G401.6 (cell line): ENCODE data around the gene GPHN.

Source experiments
- FAIRE-seq: peaks from 2 replicates; lab custom pipeline; 2012; peaks lifted over from hg19 to GRCh38; lab: Jason Lieb, UNC

The GPHN gene

DNA sequence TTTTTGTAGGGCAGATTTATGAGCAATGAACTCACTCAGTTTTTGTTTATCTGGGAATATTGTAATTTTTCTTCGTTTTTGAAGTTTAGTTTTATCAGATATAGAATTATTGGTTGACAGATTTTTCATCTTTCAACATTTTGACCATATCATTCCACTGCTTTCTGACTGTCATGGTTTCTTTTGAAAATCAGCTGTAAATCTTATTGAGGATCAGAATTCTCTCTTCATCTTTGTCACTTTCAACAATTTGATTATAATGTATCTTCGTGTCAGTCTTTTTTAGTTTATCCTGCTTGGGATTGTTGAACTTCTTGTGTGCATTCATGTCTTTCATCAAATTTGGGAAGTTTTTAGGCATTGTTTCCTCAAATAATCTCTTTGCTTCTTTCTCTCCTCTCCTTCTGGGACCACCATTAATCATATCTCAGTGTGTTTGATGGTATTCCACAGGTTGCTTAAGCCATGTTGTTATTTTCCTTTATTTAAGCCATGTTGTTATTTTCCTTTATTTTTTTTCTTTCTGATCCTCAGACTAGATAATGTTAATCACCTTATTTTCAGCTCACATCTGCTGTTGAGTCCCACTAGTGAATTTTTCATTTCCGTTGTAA lies 451.6 kb downstream of the GPHN start:
- FAIRE-seq, result peak; percentile 44

GRCh38 chr14:66965831-66966230 lies 457.9 kb downstream of the GPHN start:
- no peak for FAIRE-seq

- FAIRE-seq, result peak; percentile 83
Observed at GRCh38 chr14:66972469-66972868, 464.5 kb downstream of the GPHN start.

DNA sequence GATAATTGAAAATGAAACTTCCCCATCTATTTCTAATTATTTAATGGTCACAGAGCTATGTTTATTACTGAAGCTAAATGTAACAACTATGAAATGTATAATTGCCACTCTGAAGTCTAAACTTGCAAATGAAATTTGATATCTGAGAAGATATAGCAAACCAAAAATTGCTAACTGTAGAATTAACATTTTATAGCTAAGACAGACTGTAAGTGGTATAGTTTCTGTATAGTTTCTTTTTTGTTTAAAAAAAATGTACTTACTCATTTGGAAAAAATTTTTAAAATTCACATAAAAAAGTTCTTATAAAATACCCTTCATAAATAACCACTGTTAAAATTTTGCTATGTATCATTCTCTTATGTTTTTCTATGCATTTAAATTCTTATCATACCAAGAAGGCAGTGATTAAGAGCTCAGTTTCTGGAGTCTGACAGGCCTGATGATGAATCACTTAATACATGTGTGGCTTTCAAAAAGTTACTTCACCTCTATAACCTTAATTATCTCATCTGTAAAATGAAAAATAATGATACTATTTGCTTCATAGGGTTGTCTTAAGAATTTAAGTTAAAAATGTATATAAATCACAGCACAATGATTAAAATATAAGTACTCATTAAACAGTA lies 466.6 kb downstream of the GPHN start:
- peak; percentile 45 for FAIRE-seq

DNA sequence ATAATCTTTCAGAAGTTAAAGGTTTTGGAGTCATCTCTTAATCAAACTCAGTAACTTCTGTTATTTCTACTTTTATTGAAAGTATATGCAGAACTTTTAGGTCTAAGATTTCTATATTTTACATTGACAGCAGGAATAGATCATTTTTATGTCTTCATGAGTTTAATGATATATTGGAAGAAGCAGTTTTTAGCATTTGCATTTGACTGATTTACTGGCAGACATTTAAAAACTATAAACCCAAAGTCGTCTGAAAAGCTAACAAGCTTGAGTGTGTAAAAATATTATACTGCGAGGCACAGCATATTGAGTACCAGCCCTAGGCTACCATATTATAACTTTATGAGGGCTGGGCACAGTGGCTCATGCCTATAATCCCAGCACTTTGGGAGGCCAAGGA lies 467.3 kb downstream of the GPHN start:
- no peak for FAIRE-seq

GRCh38 chr14:66979101-66979974 lies 471.4 kb downstream of the GPHN start:
- FAIRE-seq, result no peak

DNA sequence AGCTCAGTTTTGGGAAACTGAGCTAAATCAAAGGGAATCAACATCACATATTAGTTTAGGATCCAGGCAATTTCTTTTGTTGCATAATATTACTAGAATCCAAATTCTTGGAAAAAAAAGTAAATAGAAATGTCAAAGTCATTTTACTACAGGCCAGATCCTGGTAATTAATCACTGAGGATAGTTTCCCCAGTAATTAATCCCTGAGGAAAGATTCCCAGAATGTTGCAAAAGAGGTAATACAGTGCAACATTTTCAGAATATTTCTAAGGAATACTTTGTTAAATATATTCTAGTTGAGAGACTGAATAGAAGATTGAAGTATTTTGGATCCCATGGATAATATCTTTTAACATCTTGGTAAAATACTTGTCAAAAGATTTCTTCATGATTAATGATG lies 474.3 kb downstream of the GPHN start:
- peak; percentile 13 for FAIRE-seq

DNA sequence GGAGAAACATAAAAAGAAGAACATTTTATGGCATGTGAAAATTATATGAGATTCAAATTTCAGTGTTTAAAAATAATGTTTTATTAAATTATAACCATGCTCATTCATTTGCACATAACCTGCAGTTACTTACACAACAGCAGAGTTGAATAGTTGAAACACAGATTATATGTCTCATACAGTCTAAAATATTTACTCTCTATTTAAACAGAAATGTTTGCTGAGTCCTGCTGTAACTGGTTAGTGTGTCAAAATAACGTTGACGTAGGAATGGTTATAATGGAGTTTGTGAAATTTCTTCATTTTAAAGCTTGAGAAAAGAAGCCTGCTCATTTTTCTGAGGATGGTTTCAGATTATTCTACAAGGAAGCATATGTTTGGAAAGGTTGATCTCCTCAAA lies 484.8 kb downstream of the GPHN start:
- FAIRE-seq, result no peak

DNA sequence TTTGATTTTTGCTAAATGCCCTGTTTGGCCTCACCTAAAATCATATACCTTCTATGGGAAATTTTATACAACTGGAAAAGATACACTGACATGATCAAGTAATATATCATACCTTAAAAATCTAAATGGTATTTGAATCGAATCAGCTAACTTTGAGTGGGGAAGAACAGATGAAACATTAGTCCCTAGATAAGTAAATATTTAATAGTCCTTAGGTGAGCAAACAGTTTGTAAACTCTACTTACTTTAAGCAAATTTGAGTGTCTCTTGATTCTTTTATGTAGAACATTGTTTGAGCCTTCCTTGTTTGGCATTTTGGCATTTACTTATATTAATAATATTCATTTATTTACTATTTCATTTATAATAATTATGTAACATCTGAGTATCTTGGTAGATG lies 485.6 kb downstream of the GPHN start:
- peak; percentile 80 for FAIRE-seq

- FAIRE-seq, result no peak
Observed at GRCh38 chr14:66998013-66998412, 490.1 kb downstream of the GPHN start.

DNA sequence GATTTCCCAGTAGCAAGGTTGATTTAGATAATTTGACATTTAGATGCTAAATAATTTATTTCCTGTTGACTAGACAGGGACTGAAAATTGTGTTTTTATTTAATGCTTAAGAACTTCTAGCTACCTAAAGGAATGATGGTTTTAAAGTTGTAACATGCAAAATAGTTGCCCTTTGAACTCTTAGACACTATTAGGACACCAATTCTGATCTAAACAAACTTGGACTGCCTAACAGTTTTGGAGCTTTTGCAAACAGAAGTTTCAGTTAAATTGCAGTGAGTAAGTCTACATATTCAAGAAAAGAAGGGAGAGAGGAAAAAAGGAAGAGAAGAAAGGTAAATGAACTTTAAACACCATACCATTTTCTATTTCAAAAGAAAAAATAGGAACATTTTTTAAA lies 492.0 kb downstream of the GPHN start:
- FAIRE-seq, result no peak

- FAIRE-seq, result no peak
Observed at GRCh38 chr14:67002994-67003753, 495.2 kb downstream of the GPHN start.

DNA sequence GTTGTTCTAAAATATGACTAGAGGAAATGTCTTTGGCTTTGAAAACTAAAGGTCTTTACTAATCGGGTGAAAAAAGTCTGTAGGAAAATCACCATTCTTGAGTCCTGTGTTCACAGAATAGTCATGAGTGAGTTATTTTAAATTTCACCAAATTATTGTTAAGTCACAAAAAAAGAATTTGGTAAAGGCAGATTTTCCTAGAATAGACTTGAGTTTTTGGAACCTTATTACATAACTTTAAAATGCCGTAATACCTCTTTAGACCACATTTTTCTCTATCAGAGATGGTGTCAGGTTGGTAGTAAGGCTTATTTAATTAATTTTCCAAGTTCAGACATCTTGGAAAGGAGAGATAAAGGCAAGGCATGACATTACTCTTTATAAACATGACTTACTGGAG lies 496.6 kb downstream of the GPHN start:
- FAIRE-seq, result no peak

DNA sequence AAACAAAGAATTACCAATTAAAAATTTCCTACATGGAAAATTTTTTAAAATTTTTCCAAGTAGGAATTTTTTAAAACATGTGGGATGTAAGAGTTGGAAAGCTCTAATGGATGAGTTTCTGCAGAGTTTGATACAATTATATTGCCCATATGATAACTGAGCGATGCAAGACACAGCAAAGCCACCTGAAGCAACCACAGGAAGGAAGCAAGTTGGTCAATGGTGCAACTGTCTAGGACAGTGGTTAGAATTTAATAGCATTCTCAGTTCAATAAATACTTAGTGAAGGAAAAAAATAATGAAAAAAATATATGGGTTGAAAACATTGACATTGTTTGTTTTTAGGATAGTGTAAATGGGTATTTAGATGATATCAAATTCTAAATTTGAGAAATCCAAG lies 502.7 kb downstream of the GPHN start:
- no peak for FAIRE-seq

- FAIRE-seq, result no peak
Observed at GRCh38 chr14:67016856-67017255, 508.9 kb downstream of the GPHN start.

GRCh38 chr14:67018720-67019119 lies 510.8 kb downstream of the GPHN start:
- FAIRE-seq, result no peak

- FAIRE-seq, result no peak
Observed at GRCh38 chr14:67019796-67020195, 511.8 kb downstream of the GPHN start.

GRCh38 chr14:67031920-67032774 lies 524.2 kb downstream of the GPHN start:
- FAIRE-seq, result no peak

- FAIRE-seq, result no peak
Observed at GRCh38 chr14:67045440-67045839, 537.5 kb downstream of the GPHN start.

DNA sequence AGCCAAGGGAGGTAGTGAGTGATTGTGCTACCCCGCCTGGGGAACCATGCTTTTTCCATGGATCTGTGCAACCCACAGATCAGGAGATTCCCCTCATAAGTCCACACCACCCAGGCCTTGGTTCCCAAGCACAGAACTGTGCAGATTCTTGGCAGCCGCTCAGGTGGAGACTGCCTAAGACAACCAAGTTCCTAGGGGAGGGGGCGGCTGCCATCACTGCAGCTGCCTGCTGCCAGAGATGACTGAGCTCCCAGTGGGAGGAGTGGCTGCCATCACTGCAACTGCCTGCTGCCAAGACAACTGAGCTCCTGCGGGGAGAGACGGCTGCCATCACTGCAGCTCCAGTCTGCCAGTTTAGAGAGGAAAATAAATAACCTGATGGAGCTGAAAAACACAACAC lies 542.9 kb downstream of the GPHN start:
- FAIRE-seq, result no peak

- FAIRE-seq, result no peak
Observed at GRCh38 chr14:67056684-67057083, 548.7 kb downstream of the GPHN start.

- FAIRE-seq, result no peak
Observed at GRCh38 chr14:67059596-67059995, 551.6 kb downstream of the GPHN start.
